K562 (cell line): ENCODE data around the gene ARMC8. TPM values are rescaled to one million over a fixed set of nuclear protein-coding genes. Genes with fewer than 3 reads are reported as not detected.

Experiments
- BRD4 ChIP-seq: fragments of 200-600 bp; sonication (generic); IDR thresholded peaks from 2 replicates; pipeline ENCODE4 v1.6.1; 2017; ENCODE audit warnings: inconsistent platforms
- CBX8 ChIP-seq: fragments of 200-600 bp; sonication (generic); IDR thresholded peaks from 2 replicates; pipeline ENCODE4 v1.6.1; 2012; ENCODE audit warnings: borderline replicate concordance, mixed run types, low read depth, mild to moderate bottlenecking, moderate library complexity, mixed read lengths, low read length, control low read depth, inconsistent platforms; ENCODE audit not compliant: poor library complexity, severe bottlenecking; ENCODE audit errors: extremely low read depth
- CHCHD3 ChIP-seq: fragments of 250-450 bp; sonication (Bioruptor Pico); IDR thresholded peaks from 2 replicates; pipeline ENCODE4 v2.1.2; 2022; ENCODE audit warnings: mild to moderate bottlenecking
- CHD2 ChIP-seq: IDR thresholded peaks from 2 replicates; pipeline ENCODE4 v1.6.1; 2011; ENCODE audit warnings: low read depth, low read length
- GABPB1 ChIP-seq: sonication (generic); formaldehyde crosslinking; IDR thresholded peaks from 2 replicates; pipeline ENCODE4 v1.8.0; 2022; ENCODE audit warnings: mild to moderate bottlenecking, missing genetic modification reagents
- GATAD2B ChIP-seq: fragments of 450-650 bp; IDR thresholded peaks from 2 replicates; pipeline ENCODE4 v1.6.1; 2017; ENCODE audit warnings: mild to moderate bottlenecking, borderline replicate concordance
- HDAC6 ChIP-seq: IDR thresholded peaks from 2 replicates; pipeline ENCODE4 v1.6.1; 2012; ENCODE audit warnings: low read depth, mild to moderate bottlenecking, control low read depth, inconsistent platforms, low read length, moderate library complexity
- KAT7 ChIP-seq: sonication (generic); formaldehyde crosslinking; IDR thresholded peaks from 2 replicates; pipeline ENCODE4 v1.8.0; 2022; ENCODE audit warnings: missing genetic modification reagents, mild to moderate bottlenecking, borderline replicate concordance
- KDM1A ChIP-seq, 2 experiments: fragments of 450-650 bp; IDR thresholded peaks; 2 replicates each; pipeline ENCODE4 v1.6.1; 2016; ENCODE audit warnings: mild to moderate bottlenecking in 2 of 2
- MCM2 ChIP-seq: fragments of 450-650 bp; IDR thresholded peaks from 2 replicates; pipeline ENCODE4 v1.6.1; 2017; ENCODE audit warnings: low read depth, mild to moderate bottlenecking
- NCOA4 ChIP-seq: fragments of 450-650 bp; IDR thresholded peaks from 2 replicates; pipeline ENCODE4 v1.6.1; 2018; ENCODE audit warnings: mild to moderate bottlenecking; ENCODE audit not compliant: partially characterized antibody
- PHTF2 ChIP-seq: fragments of 250-450 bp; sonication (Bioruptor Pico); IDR thresholded peaks from 2 replicates; pipeline ENCODE4 v1.5.0; 2021; ENCODE audit warnings: mild to moderate bottlenecking
- RBM22 ChIP-seq: fragments of 200-400 bp; formaldehyde crosslinking; IDR thresholded peaks from 2 replicates; pipeline ENCODE4 v1.6.1; 2018; ENCODE audit warnings: low read length, low read depth; ENCODE audit not compliant: poor library complexity, severe bottlenecking
- RFX5 ChIP-seq: IDR thresholded peaks from 2 replicates; pipeline ENCODE4 v1.6.1; 2011; ENCODE audit warnings: low read depth, mild to moderate bottlenecking, improper control_type of control experiment, low read length
- SREBF2 ChIP-seq: sonication (generic); formaldehyde crosslinking; IDR thresholded peaks from 2 replicates; pipeline ENCODE4 v1.4.0; 2020; ENCODE audit warnings: mild to moderate bottlenecking, missing genetic modification reagents
- TCF7L2 ChIP-seq: fragments of 150-350 bp; IDR thresholded peaks from 2 replicates; pipeline ENCODE4 v1.6.1; 2016; ENCODE audit warnings: low read depth, mild to moderate bottlenecking, low read length, moderate library complexity
- ZBTB7A ChIP-seq: IDR thresholded peaks from 2 replicates; pipeline ENCODE4 v1.6.1; 2011; ENCODE audit warnings: low read depth, mild to moderate bottlenecking, low read length, moderate library complexity, borderline replicate concordance; ENCODE audit not compliant: control insufficient read depth
- ZKSCAN3 ChIP-seq: fragments of 250-450 bp; sonication (Bioruptor Pico); IDR thresholded peaks from 2 replicates; pipeline ENCODE4 v1.4.0; 2020
- ZNF124 ChIP-seq: sonication (generic); formaldehyde crosslinking; IDR thresholded peaks from 2 replicates; pipeline ENCODE4 v1.8.1; 2022; ENCODE audit warnings: missing genetic modification reagents
- ZNF224 ChIP-seq: sonication (generic); formaldehyde crosslinking; IDR thresholded peaks from 2 replicates; pipeline ENCODE4 v1.8.0; 2022; ENCODE audit warnings: mild to moderate bottlenecking, missing genetic modification reagents
- ZNF668 ChIP-seq: fragments of 250-450 bp; sonication (Bioruptor Pico); IDR thresholded peaks from 2 replicates; pipeline ENCODE4 v1.8.0; 2022; ENCODE audit warnings: mild to moderate bottlenecking, inconsistent platforms
- polyA plus RNA-seq, 8 experiments: library from polyadenylated mRNA; depleted of rRNA in 4 of 8; stranded (reverse) in 5 of 8; unstranded in 3 of 8; fragments of >200 nt; fragmentation: Nextera tagmentation in 2 of 8; fragmentation: Illumina TruSeq in 1 of 8; extraction: Ambion mirVana in 2 of 8; extraction: Trizol in 1 of 8; gene quantifications; 2 replicates each; pipeline versions ENCODE4 v1.2.1 to v1.2.3, GENCODE V29; 2011 to 2014; ENCODE audit warnings: inconsistent platforms in 1 of 8, missing spikeins in 1 of 8
- total RNA-seq, 7 experiments: library from RNA; depleted of rRNA in 6 of 7; stranded (reverse); fragments of >200 nt in 6 of 7; fragmentation: Illumina TruSeq in 2 of 7; extraction: Trizol in 2 of 7; gene quantifications; 2 replicates each; pipeline versions ENCODE4 v1.2.1 to v1.2.3, GENCODE V29; 2011 to 2021; ENCODE audit warnings: low replicate concordance in 1 of 7
- TF ChIP-seq, protein P1 (sequence below): fragments of 450-650 bp; conservative IDR thresholded peaks from 2 replicates; pipeline ENCODE4 v1.6.1; 2016; ENCODE audit warnings: missing genetic modification characterization, low read depth, mild to moderate bottlenecking, control low read depth, missing compliant biosample characterization
- TF ChIP-seq, protein P2 (sequence below): fragments of 250-450 bp; sonication (Bioruptor Pico); IDR thresholded peaks from 2 replicates; pipeline ENCODE4 v1.8.0; 2021; ENCODE audit warnings: moderate library complexity, mild to moderate bottlenecking, inconsistent platforms
- TF ChIP-seq, protein P3 (sequence below): sonication (generic); formaldehyde crosslinking; IDR thresholded peaks from 2 replicates; pipeline ENCODE4 v1.4.0; 2020; ENCODE audit warnings: mild to moderate bottlenecking, missing genetic modification reagents
- TF ChIP-seq, protein P4 (sequence below), 2 experiments: fragments of 200-800 bp in 1 of 2; sonication (Bioruptor generic) in 1 of 2; sonication (generic) in 1 of 2; formaldehyde crosslinking in 1 of 2; IDR thresholded peaks in 1 of 2; conservative IDR thresholded peaks in 1 of 2; 2 replicates each; pipeline versions ENCODE4 v1.5.0 to v1.6.1; 2016 to 2020; ENCODE audit warnings: missing compliant biosample characterization in 1 of 2, missing genetic modification characterization in 1 of 2, missing genetic modification reagents in 1 of 2

Gene ARMC8
- total and polyA plus RNA-seq, 9 of the 15 experiments (the other 6 are each of a cell fraction or from before 2014, with no cell fraction given), result 22.4 to 76.1 (median 37.3) TPM

DNA sequence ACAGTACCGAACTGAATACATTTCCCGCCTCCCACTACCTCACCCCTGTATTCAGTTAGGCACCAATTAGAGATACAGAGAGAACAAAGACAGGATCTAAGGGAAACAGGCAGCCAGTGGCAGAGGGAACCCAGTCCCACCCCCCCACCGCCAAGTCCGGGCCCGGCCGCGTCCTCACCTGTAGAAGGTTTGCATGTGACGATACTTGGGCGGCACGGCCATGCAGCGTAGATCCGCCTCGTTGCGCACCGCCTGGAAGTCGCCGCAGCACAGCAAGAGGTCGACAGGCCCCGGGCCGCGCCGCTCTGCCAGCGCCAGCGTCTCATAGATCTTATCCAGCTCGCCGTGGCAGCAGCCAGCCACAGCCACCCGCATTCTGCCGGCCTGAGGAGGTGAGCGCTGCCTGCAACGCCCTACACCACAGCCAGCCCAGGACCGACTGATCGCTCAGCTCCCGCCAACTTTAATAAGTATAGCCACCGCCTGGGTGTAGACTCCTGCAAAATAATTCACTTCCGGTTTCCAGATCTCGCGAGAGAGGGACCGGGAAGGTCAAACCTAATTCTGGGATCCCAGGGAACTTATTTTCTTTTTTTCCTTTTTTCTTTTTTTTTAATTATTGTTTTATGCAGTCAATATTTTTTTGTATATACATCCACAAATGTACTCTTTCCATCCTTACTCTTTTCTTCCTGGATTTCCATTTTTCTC is 12.5 kb upstream of the ARMC8 start, which contains the start of gene DBR1 (continued):
- TF ChIP-seq ZBTB7A (no peak), ZNF224 (no peak), BRD4 (no peak), RBM22 (peak; percentile 77), GATAD2B (no peak), GABPB1 (CRISPR knock-in tag) (peak; percentile 80), ZNF668 (no peak), PHTF2 (CRISPR knock-in tag) (no peak), CBX8 (no peak), HDAC6 (no peak), KDM1A (IDR thresholded peaks at IDR 0.05) (no peak), MCM2 (no peak), ZNF124 (CRISPR knock-in tag) (no peak), NCOA4 (no peak), ZKSCAN3 (CRISPR knock-in tag) (no peak), KAT7 (CRISPR knock-in tag) (no peak), CHD2 (peak; percentile 98), TCF7L2 (no peak), RFX5 (no peak), SREBF2 (CRISPR knock-in tag) (no peak), CHCHD3 (CRISPR knock-in tag) (no peak)
- TF ChIP-seq, protein P1, sequence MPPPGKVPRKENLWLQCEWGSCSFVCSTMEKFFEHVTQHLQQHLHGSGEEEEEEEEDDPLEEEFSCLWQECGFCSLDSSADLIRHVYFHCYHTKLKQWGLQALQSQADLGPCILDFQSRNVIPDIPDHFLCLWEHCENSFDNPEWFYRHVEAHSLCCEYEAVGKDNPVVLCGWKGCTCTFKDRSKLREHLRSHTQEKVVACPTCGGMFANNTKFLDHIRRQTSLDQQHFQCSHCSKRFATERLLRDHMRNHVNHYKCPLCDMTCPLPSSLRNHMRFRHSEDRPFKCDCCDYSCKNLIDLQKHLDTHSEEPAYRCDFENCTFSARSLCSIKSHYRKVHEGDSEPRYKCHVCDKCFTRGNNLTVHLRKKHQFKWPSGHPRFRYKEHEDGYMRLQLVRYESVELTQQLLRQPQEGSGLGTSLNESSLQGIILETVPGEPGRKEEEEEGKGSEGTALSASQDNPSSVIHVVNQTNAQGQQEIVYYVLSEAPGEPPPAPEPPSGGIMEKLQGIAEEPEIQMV, result 0 out of 2 replicates have a peak, but pooled peaks have one; percentile 19
- TF ChIP-seq, protein P2, sequence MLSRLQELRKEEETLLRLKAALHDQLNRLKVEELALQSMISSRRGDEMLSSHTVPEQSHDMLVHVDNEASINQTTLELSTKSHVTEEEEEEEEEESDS (CRISPR knock-in tag), result no peak
- TF ChIP-seq, protein P3, sequence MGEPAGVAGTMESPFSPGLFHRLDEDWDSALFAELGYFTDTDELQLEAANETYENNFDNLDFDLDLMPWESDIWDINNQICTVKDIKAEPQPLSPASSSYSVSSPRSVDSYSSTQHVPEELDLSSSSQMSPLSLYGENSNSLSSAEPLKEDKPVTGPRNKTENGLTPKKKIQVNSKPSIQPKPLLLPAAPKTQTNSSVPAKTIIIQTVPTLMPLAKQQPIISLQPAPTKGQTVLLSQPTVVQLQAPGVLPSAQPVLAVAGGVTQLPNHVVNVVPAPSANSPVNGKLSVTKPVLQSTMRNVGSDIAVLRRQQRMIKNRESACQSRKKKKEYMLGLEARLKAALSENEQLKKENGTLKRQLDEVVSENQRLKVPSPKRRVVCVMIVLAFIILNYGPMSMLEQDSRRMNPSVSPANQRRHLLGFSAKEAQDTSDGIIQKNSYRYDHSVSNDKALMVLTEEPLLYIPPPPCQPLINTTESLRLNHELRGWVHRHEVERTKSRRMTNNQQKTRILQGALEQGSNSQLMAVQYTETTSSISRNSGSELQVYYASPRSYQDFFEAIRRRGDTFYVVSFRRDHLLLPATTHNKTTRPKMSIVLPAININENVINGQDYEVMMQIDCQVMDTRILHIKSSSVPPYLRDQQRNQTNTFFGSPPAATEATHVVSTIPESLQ (CRISPR knock-in tag), result no peak
- TF ChIP-seq, protein P4, sequence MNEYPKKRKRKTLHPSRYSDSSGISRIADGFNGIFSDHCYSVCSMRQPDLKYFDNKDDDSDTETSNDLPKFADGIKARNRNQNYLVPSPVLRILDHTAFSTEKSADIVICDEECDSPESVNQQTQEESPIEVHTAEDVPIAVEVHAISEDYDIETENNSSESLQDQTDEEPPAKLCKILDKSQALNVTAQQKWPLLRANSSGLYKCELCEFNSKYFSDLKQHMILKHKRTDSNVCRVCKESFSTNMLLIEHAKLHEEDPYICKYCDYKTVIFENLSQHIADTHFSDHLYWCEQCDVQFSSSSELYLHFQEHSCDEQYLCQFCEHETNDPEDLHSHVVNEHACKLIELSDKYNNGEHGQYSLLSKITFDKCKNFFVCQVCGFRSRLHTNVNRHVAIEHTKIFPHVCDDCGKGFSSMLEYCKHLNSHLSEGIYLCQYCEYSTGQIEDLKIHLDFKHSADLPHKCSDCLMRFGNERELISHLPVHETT (CRISPR knock-in tag; conservative IDR thresholded peaks at IDR 0.05 in 1 of 2, IDR thresholded peaks at IDR 0.05 in 1 of 2), result no peak
